Activated CD4-positive, CD25-positive, alpha-beta regulatory T cell treated with anti-CD3 and anti-CD28 coated beads, Interleukin-2, amount 50 U/mL, for 16 hours (primary cell): Measurements from ENCODE around the gene PRR20E.
"Not testable (repeated sequence)": the region's sequence is repeated elsewhere in the genome, so short reads cannot be mapped to it uniquely, and the experiment has no call there.

Experiments
- DNase-seq: peaks from one replicate; pipeline ENCODE4 v3.0.0-alpha.2; 2020; ENCODE audit warnings: low read depth, low spot score

PRR20E gene

DNA sequence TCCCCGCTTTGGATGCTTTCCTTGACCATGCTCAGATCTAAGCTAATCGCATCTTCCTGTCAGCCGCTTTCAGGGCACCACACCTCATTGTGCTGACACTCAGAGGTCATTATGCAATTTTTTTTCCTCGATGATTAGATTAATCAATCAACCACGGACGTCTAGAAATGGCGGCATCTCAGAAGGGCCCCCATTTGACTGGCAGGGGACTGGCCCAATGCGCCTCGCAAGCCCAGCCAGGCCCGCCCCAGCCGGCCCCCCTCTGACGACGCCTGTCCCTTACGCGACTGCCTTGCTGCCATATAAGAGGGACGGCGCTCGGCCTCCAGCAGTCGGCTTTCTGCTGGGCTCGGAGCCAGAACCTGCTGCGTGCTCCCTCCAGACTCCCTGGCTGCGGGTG is at the start of gene PRR20E:
TSS of gene PRR20E (plus strand) at position 301 of the 400 bp plus-strand sequence. CDS start 387 bp downstream, outside the sequence.
- not testable (repeated sequence) for DNase-seq

DNA sequence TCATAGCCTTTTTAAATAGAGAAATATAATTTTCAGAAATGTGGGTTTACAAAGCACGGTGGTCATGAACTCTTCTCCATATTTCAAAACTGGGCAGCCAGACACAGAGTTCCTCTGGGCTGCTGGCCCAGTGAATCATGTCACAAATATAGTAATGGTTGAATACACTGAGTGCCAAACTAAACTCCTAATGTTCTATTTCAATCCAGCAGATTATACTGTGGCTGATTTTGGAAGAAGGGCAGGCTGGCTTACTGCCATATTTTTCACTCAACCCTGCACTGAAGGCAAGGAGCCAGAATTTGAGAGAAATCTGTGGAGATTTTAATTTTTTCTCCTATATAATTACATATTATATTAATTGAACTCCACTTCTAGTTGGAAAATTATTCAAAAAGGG is 43.3 kb upstream of the PRR20E start:
- no peak for DNase-seq

DNA sequence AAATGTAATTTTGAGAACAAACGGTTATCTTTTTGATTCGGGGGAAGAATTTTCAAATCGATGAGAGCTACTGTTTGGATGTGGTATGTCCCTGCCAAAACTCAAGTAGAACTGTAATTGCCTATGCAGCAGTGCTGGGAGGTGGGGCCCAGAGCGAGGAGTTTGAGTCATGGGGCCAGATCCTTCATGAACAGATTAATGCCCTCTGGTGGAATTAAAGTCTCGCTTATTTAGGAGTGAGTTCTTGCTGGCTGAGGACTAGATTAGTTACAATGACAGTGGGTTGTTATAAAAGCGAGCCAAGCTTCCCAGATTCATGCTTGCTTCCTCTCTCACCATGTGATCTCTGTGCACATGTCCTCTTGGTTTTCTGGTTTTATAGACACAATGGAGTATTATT is 38.1 kb upstream of the PRR20E start:
- DNase-seq: no peak

DNA sequence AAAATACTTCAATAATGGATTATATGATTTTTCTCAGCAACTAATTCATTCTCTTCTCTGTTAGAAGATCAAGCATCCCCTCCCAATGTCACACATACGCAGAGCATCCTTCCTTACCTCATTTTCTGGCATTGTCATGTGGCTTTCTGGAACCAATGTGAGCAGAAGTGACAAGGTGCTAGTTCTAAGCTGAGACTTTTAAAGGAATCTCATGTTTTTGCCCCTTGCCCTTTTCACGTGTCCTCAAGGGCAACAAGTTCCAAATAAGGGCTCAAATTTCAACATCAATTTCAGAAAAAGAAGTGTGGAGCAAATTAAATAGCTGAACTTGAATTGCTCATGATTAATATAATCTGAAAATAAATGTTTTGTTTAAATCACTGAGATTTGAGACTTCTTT is 30.9 kb upstream of the PRR20E start:
- no peak for DNase-seq

DNA sequence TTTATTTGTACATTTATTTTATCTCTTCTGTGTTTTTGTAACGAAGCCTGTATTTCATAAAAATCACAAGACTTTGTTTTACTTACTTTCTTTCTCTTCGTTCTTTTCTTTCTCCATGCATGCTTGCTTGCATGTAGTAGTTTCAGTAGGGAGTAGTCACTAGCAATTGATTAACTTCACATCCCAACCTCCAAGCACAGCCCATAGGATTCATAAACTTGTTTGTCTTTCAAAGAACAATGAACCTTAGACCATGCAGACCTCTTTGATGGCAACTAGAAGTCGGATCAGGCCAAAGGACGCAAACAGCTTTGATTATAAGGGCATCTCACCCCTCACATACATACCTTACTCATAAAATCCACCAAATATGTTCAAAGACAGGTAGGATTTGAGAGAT is 29.4 kb upstream of the PRR20E start:
- no peak for DNase-seq

DNA sequence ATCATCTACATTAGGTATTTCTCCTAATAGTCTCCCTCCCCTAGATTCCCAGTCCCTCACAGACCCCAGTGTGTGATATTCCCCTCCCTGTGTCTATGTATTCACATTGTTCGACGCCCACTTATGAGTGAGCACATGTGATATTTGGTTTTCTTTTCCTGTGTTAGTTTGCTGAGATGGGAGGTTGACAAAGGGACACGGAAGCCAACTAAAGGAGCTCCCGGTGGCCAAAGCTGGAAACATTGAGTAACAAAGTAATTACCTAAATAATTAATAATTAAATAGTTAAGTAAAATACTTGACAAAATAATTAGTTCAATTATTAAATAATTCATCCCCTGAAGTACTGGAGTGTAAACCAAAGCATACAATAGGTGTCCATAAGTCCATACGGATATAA is 28.0 kb upstream of the PRR20E start:
- DNase-seq: no peak

DNA sequence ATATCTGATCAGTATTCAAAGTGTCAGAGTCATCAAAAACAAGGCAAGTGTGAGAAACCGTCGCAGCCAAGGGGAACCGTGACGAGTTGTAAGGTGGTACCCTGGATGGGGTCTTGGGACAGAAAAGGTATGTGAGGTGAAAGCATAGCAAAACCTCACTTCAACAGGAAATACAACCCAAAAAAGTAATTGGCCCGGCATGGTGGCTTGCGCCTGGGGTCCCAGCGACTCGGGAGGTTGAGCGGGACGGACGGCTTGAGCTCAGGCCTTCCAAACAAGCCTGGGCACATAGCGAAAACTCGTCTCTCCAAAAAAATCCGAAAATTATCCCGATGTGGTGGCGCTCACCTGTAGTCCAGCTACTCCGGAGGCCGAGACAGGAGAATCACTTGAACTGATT is 27.2 kb upstream of the PRR20E start:
- not testable (repeated sequence) for DNase-seq

DNA sequence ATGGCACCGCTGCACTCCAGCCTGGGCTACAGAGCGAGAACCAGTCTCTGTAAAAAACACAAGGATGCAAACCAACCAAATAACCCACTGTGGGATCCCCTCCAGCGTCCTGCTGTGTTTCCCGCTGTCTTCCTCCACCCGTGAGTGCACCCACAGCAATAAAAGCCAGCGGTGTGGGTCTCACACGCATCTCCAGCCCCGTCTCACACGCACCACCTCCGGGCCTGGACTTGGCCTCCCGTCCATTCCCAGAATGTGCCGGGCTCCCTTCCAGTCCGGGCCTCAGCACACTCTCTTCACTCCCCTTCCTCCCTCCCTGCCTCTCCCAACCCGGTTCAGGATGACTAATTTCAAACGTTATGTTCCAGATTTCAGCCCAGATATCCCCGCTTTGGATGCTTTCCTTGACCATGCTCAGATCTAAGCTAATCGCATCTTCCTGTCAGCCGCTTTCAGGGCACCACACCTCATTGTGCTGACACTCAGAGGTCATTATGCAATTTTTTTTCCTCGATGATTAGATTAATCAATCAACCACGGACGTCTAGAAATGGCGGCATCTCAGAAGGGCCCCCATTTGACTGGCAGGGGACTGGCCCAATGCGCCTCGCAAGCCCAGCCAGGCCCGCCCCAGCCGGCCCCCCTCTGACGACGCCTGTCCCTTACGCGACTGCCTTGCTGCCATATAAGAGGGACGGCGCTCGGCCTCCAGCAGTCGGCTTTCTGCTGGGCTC is 26.6 kb upstream of the PRR20E start, which contains the start of gene PRR20A:
TSS of gene PRR20A (plus strand) at position 684 of the 734 bp plus-strand sequence. CDS start 387 bp downstream, outside the sequence.
- not testable (repeated sequence) for DNase-seq

DNA sequence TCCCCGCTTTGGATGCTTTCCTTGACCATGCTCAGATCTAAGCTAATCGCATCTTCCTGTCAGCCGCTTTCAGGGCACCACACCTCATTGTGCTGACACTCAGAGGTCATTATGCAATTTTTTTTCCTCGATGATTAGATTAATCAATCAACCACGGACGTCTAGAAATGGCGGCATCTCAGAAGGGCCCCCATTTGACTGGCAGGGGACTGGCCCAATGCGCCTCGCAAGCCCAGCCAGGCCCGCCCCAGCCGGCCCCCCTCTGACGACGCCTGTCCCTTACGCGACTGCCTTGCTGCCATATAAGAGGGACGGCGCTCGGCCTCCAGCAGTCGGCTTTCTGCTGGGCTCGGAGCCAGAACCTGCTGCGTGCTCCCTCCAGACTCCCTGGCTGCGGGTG is 19.8 kb upstream of the PRR20E start, which contains the start of gene PRR20B:
TSS of gene PRR20B (plus strand) at position 301 of the 400 bp plus-strand sequence. CDS start 387 bp downstream, outside the sequence.
- not testable (repeated sequence) for DNase-seq

DNA sequence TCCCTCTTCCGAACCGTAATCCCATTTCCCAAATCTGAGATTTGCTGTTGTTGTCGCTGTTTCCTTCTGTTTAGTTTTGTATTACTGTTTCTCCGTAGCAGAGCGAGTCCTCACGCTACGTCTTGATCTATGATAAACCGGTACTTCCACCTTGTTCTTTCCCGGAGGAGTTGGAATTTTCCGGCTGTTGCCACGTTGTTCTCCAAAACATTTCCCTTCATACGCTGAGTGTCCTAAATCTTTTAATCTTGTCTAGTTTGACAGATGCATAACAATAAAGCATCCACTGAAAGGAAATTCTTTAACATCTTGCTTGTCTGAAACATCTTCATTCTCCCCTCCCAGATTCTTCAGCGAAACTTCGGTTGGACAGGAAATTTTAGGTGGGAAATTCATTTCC is 18.9 kb upstream of the PRR20E start:
- DNase-seq: not testable (repeated sequence)

DNA sequence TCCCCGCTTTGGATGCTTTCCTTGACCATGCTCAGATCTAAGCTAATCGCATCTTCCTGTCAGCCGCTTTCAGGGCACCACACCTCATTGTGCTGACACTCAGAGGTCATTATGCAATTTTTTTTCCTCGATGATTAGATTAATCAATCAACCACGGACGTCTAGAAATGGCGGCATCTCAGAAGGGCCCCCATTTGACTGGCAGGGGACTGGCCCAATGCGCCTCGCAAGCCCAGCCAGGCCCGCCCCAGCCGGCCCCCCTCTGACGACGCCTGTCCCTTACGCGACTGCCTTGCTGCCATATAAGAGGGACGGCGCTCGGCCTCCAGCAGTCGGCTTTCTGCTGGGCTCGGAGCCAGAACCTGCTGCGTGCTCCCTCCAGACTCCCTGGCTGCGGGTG is 13.2 kb upstream of the PRR20E start, which contains the start of gene PRR20C:
TSS of gene PRR20C (plus strand) at position 301 of the 400 bp plus-strand sequence. CDS start 387 bp downstream, outside the sequence.
- DNase-seq: not testable (repeated sequence)

DNA sequence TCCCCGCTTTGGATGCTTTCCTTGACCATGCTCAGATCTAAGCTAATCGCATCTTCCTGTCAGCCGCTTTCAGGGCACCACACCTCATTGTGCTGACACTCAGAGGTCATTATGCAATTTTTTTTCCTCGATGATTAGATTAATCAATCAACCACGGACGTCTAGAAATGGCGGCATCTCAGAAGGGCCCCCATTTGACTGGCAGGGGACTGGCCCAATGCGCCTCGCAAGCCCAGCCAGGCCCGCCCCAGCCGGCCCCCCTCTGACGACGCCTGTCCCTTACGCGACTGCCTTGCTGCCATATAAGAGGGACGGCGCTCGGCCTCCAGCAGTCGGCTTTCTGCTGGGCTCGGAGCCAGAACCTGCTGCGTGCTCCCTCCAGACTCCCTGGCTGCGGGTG is 6.7 kb upstream of the PRR20E start, which contains the start of gene PRR20D:
TSS of gene PRR20D (plus strand) at position 301 of the 400 bp plus-strand sequence. CDS start 387 bp downstream, outside the sequence.
- DNase-seq: not testable (repeated sequence)

DNA sequence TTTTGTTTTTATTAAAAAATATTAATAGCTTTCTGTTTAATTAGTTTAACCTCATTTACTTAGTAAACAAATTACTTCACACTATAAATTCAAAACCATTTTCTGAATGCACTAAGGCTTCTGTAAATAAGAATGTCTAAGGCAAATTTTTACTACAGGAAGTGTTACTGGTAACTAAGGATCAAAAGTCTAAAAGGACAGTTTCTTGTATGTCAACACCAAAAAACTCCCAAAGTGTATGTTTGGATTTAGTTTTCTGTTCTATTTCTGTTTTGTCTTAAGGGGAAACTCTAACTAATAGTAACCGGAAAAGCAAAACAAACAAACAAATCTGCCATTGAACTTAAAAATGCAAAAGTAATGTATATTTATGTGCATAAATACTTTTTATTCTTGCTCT is 24.7 kb downstream of the PRR20E start:
- no peak for DNase-seq

DNA sequence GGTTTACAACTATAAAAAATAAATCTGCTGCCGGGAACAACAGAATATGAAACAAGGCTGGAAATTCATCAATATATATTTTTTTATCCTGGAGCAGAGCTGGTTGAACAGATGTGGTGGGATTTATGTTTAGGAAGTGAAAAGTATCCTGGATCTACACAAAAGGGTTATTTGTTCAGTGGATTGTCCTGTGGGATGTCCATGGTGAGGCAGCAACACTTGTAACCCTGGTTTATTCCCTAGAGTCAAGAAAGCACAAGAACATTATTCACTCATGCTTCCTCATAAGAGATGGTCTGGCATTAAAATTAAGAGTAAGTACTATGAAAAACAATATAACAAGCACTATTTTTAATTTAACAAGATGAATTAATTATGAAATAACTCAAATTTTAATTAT is 46.0 kb downstream of the PRR20E start:
- no peak for DNase-seq
